SJSA1 (cell line): ENCODE data around the gene ANGPTL4. TPM values are rescaled to one million over a fixed set of nuclear protein-coding genes. Genes with fewer than 3 reads are reported as not detected.
A peak's percentile ranks its signal among the peaks of the same experiment; 100 is the strongest.

Experiments used
- DNase-seq, 2 experiments: peaks; one replicate each; pipeline ENCODE4 v3.0.0-alpha.2; 2015 to 2020; ENCODE audit warnings: low spot score in 2 of 2, low read depth in 1 of 2
- H3K27ac ChIP-seq: fragments of 250-450 bp; sonication (Bioruptor Pico); 2 replicates; pipeline ENCODE4 v1.5.1; 2020; ENCODE audit warnings: mild to moderate bottlenecking, moderate library complexity
- H3K27me3 ChIP-seq: fragments of 250-450 bp; sonication (Bioruptor Pico); replicated peaks from 2 replicates; pipeline ENCODE4 v1.5.1; 2020; ENCODE audit warnings: mild to moderate bottlenecking, moderate library complexity
- H3K36me3 ChIP-seq: fragments of 250-450 bp; sonication (Bioruptor Pico); 2 replicates; pipeline ENCODE4 v1.5.1; 2020; ENCODE audit warnings: mild to moderate bottlenecking
- H3K4me1 ChIP-seq: fragments of 250-450 bp; sonication (Bioruptor Pico); replicated peaks from 2 replicates; pipeline ENCODE4 v1.6.1; 2021; ENCODE audit warnings: mild to moderate bottlenecking
- H3K4me3 ChIP-seq: fragments of 250-450 bp; sonication (Bioruptor Pico); 2 replicates; pipeline ENCODE4 v1.5.1; 2020; ENCODE audit warnings: mild to moderate bottlenecking
- H3K9me3 ChIP-seq: fragments of 250-450 bp; sonication (Bioruptor Pico); replicated peaks from 2 replicates; pipeline ENCODE4 v1.5.1; 2020; ENCODE audit warnings: mild to moderate bottlenecking
- total RNA-seq: library from RNA; depleted of rRNA; stranded (reverse); fragments of >200 nt; shearing (Covaris generic); gene quantifications from 2 replicates; pipeline ENCODE4 v1.2.3, GENCODE V29; 2014

The ANGPTL4 gene
- total RNA-seq, 1 experiment from 2014 or later = 3.4 TPM

DNA sequence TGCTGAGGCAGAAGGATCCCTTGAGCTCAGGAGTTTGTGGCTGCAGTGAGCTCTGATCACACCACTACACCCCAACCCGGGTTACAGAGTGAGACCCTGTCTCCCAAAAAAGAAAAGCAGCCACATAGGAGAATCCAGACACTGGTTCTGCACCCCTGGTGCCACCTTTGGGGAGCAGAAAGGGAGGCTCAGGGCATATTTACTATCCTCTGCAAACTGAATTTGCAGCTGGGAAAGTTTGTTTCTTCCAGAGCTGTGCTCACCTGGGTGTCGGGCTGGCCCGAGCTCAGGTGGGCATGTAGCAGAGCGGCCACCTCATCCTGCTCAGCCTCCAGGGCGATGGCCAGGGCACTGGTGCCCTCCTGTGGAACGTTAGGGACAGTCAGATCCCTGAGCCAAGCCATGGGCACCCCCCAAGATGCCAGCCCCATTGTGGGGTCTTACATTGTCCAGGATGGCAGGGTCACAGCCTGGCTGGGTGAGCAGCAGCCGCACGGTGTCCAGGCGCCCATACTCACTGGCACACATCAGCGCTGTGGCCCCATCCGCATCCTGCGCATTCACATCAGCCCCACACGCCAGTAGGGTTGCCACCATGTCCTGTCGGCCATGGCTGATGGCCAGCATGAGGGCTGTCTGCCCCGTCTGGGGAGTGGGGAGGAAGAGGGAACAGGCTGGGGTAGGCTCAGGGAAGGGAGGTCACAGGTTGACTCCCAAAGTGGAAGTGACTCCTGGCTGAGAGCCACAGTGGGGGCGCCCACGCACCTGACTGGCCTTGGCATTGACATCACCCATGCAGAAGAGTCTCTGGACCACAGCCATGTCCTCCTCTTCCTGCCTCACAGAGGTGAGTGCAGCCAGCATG lies 39.5 kb upstream of the ANGPTL4 start:
- Histone ChIP-seq H3K4me3 (no peak overlapping the region), H3K27ac (no peak overlapping the region), H3K36me3 (peaks cover 36% of the 10 kb centered on the region), H3K27me3 (no peaks in the 10 kb centered on the region), H3K4me1 (peaks cover 21% of the 10 kb centered on the region), H3K9me3 (peaks cover 3% of the 10 kb centered on the region; the same call in 1 of the 2 replicates)
- no peak for DNase-seq

GRCh38 chr19:8325454-8325853 lies 38.5 kb upstream of the ANGPTL4 start:
- peaks cover 36% of the 10 kb centered on the region for H3K36me3 ChIP-seq
- peaks cover 3% of the 10 kb centered on the region; the same call in 1 of the 2 replicates for H3K9me3 ChIP-seq
- peaks cover 14% of the 10 kb centered on the region for H3K4me1 ChIP-seq
- H3K4me3 ChIP-seq = no peak overlapping the region
- H3K27me3 ChIP-seq = no peaks in the 10 kb centered on the region
- DNase-seq = peak in 1 of 2 experiments; percentile 39
- H3K27ac ChIP-seq = no peak overlapping the region

GRCh38 chr19:8329996-8330395 lies 34.0 kb upstream of the ANGPTL4 start:
- Histone ChIP-seq H3K4me3 (no peak overlapping the region), H3K4me1 (peaks cover 9% of the 10 kb centered on the region), H3K27ac (no peak overlapping the region), H3K27me3 (peaks cover 27% of the 10 kb centered on the region), H3K9me3 (peaks cover 7% of the 10 kb centered on the region), H3K36me3 (no peaks in the 10 kb centered on the region; the same call in 1 of the 2 replicates)
- DNase-seq = no peak

DNA sequence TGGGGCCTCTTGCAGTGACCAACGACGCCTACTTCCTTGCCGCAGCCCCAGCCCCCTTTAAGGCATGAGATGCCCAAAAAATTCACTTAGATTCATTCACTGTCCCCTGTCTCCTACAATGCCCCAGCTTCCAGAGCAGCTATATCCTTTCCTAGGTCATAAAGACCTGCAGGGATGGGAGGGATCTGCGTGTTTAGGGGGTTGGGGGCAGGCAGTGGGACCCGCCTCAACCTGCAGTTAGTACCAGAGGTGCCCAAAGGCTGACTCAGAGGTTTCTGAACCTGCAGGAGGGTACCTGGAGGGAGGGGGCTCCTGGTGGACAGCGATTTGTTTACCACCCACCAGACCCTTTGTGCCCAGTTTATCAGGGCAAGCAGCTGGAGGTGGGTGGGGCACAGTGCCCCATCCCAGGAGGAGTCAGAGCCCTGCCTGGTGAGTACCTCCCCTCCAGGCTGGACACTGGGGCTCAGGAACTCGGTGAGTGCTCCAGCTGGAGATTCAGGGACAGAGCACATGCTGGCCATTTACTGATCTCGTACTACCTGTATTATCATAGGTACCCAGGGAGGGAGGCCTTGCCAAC lies 32.6 kb upstream of the ANGPTL4 start:
- peaks cover 39% of the 10 kb centered on the region for H3K27me3 ChIP-seq

DNA sequence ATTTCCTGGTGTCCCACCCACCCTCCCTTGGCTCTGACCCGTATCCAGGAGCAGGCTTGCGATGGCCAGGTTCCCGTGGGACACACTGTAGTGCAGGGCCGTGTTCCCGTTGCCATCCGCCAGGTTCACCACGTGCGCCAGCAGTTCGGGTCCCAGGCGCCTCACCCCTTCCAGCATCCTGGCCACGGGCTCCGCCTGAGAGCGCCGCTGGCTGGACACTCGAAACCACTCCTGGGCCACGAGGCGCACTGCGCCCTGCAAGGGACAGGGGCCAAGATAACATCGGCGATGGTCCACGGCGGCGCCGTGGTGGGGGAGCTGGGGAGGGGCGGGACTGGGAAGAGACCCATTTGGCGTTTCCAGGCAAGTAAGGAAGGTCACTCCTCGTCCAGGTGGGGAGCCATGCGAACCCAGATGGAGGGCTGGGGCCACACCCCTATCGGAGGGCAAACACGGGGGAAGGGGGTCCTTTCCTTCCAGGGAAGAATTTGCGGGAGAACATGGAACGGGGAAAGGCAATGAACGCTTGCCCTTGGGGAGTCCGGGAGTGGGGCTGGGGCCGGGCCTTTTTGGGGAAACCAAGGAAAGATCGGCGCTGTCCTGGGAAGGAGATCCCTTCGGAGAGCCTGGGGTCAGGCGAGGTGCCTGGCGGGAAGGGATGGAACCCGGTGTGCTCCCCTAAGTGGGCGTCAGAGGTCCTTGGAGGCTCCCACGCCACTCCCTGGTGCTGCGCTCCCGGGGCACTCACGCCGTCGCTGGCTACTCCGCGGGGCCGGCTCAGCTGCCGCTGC lies 30.8 kb upstream of the ANGPTL4 start:
- H3K36me3 ChIP-seq = no peaks in the 10 kb centered on the region
- peaks cover 22% of the 10 kb centered on the region for H3K4me1 ChIP-seq
- no peak for DNase-seq
- peaks cover 7% of the 10 kb centered on the region for H3K9me3 ChIP-seq
- no peak overlapping the region for H3K4me3 ChIP-seq
- H3K27ac ChIP-seq = no peak overlapping the region
- peaks cover 39% of the 10 kb centered on the region for H3K27me3 ChIP-seq

More for the DNA sequence above, 32.6 kb upstream of the ANGPTL4 start:
- Histone ChIP-seq H3K4me1 (peaks cover 17% of the 10 kb centered on the region), H3K4me3 (no peak overlapping the region), H3K36me3 (no peaks in the 10 kb centered on the region; the same call in 1 of the 2 replicates), H3K27ac (no peak overlapping the region), H3K9me3 (peaks cover 7% of the 10 kb centered on the region)
- no peak for DNase-seq

DNA sequence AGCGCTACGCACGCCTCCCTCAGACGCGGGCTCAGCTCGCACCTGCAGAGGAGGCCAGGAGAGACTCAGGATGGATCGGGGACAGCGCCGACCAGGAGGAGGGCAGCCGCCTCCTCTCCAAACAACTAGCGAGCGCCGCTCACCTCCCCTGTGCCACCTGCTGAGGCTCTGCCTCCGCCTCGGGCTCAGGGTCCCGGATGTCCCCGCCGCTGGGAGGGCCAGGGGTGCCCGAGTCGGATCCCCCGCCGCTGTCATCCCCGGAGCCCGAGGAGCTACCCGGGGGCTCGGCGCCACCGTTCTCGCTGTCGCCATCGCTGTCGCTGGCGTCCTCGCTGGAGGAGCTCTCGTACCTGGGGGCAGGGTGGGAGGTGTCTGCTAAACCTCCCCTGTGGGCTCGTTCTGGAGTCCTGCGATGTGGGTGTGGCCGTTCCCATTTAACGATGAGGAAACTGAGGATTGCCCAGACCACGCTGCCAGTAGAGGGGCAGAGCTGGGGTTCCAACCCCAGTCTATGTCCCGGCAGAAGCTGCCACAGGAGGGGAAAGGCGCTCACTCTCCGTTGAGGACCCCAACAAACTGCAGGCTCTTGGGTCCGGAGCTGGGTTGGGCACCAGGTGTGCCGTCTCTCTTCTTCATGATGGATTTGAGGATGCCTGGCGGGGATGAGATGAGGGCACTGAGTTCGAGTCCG lies 30.0 kb upstream of the ANGPTL4 start:
- peaks cover 7% of the 10 kb centered on the region for H3K9me3 ChIP-seq
- DNase-seq = no peak
- no peak overlapping the region for H3K4me3 ChIP-seq
- peaks cover 39% of the 10 kb centered on the region for H3K27me3 ChIP-seq
- H3K36me3 ChIP-seq = no peaks in the 10 kb centered on the region
- no peak overlapping the region for H3K27ac ChIP-seq
- peaks cover 22% of the 10 kb centered on the region for H3K4me1 ChIP-seq

- Histone ChIP-seq H3K36me3 (no peaks in the 10 kb centered on the region), H3K27me3 (peaks cover 39% of the 10 kb centered on the region), H3K4me3 (peak overlapping the region; percentile 29), H3K4me1 (peaks cover 22% of the 10 kb centered on the region), H3K9me3 (peaks cover 7% of the 10 kb centered on the region), H3K27ac (no peak overlapping the region)
- DNase-seq = no peak
These were observed 29.3 kb upstream of the ANGPTL4 start for GRCh38 chr19:8334458-8335342.

DNA sequence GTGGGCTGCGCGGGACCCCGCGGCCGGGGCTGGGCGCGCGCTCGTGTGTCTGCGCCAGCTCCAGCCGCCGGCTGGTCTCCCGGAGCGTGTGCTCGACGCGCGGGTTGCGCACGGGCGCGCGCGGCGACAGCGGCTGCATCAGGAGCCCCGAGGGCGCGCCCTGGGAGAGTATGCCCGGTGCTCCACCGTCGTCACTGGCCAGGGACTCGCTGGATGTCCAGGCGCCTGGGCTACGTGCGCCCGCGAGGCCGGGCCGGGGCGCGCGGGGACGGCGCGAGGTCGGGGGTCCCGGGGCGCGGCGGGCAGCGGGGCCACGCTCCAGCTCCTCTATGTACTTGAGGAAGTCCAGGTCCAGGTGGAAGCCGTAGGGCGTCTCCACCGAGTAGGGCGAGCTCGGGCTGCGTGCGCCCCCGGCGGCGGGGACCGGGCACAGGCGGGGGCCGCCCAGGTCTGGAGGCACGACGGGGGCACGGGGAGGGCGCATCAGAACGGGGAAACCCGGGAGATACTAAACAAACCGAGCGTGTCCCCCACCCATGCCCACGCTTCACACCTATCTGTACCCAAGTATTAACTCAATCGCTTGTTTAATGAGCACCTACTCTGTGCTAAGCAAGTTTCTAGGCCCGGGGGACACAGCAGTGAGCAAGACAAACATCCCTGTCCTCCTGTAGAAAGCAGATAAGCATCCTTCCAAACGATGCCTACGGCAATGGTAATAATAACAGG lies 28.4 kb upstream of the ANGPTL4 start:
- peak overlapping the region; percentile 29 for H3K4me3 ChIP-seq
- H3K36me3 ChIP-seq = no peaks in the 10 kb centered on the region

GRCh38 chr19:8336072-8336569 lies 27.8 kb upstream of the ANGPTL4 start:
- Histone ChIP-seq H3K27me3 (peaks cover 39% of the 10 kb centered on the region), H3K4me3 (no peak overlapping the region), H3K36me3 (no peaks in the 10 kb centered on the region), H3K4me1 (peaks cover 22% of the 10 kb centered on the region), H3K27ac (no peak overlapping the region), H3K9me3 (peaks cover 7% of the 10 kb centered on the region)
- DNase-seq = no peak

More for the DNA sequence above, 28.4 kb upstream of the ANGPTL4 start:
- Histone ChIP-seq H3K9me3 (peaks cover 7% of the 10 kb centered on the region), H3K27me3 (peaks cover 39% of the 10 kb centered on the region), H3K27ac (no peak overlapping the region), H3K4me1 (peaks cover 22% of the 10 kb centered on the region)
- no peak for DNase-seq

- Histone ChIP-seq H3K27me3 (peaks cover 39% of the 10 kb centered on the region), H3K4me1 (peaks cover 22% of the 10 kb centered on the region), H3K4me3 (no peak overlapping the region), H3K36me3 (no peaks in the 10 kb centered on the region), H3K27ac (no peak overlapping the region), H3K9me3 (peaks cover 7% of the 10 kb centered on the region)
- DNase-seq = no peak
These were observed 27.3 kb upstream of the ANGPTL4 start for GRCh38 chr19:8336660-8337059.

GRCh38 chr19:8337728-8338127 lies 26.2 kb upstream of the ANGPTL4 start:
- Histone ChIP-seq H3K36me3 (no peaks in the 10 kb centered on the region), H3K9me3 (peaks cover 7% of the 10 kb centered on the region), H3K27me3 (peaks cover 42% of the 10 kb centered on the region), H3K27ac (no peak overlapping the region), H3K4me3 (no peak overlapping the region), H3K4me1 (peaks cover 23% of the 10 kb centered on the region)
- DNase-seq = no peak

DNA sequence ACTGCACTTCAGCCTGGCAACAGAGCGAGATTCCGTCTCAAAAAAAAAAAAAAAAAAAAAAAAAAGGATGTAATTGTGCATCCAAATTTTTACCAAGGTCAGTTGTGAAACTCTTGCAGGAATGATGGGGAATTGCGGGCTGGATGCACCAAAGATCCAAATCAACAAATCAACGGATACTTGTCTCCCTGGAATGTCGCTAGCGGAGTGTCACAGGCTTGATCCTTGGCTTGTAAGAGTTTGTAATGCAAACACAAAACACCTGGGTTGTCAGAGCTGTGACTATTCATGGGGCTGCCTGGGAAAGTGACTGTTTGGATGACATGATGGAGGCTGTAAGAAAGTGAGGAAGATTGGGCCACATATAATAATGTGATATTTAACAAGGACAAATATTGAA lies 25.1 kb upstream of the ANGPTL4 start:
- Histone ChIP-seq H3K4me3 (no peak overlapping the region), H3K36me3 (no peaks in the 10 kb centered on the region), H3K9me3 (peaks cover 7% of the 10 kb centered on the region), H3K4me1 (peaks cover 27% of the 10 kb centered on the region), H3K27me3 (peaks cover 35% of the 10 kb centered on the region), H3K27ac (no peak overlapping the region)
- DNase-seq = no peak
